Activated CD4-positive, alpha-beta T cell treated with anti-CD3 and anti-CD28 coated beads, Interleukin-10, Interleukin-2, amounts not matched to agents 100 ng/mL and 50 ng/mL, durations not matched to agents 16 hours and 8 hours (primary cell): ENCODE data around the gene KIAA0586.
"Not testable (repeated sequence)": the region's sequence is repeated elsewhere in the genome, so short reads cannot be mapped to it uniquely, and the experiment has no call there.

Experiments
- DNase-seq: peaks from one replicate; pipeline ENCODE4 v3.0.0-alpha.2; 2020

Gene KIAA0586

GRCh38 chr14:58465421-58465820 lies 37.9 kb downstream of the KIAA0586 start:
- no peak for DNase-seq

GRCh38 chr14:58466459-58466858 lies 38.9 kb downstream of the KIAA0586 start:
- DNase-seq: no peak

DNA sequence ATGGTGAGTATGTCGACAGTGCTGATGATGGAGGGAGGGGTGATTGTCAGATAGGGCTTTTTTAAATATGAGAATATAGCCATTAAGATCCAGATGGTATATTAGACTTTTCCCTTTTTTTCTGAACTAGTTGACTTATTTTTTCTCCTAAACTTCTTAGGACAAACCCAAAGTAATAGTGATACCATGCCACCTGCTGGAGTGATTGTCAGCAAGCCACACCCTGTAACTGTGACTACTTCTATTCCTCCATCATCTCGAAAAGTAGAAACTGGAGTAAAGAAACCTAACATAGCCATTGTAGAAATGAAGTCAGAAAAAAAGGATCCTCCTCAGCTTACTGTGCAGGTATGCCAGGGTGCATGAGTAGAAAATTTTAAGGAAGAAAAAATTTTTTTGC lies 40.1 kb downstream of the KIAA0586 start:
- no peak for DNase-seq

- no peak for DNase-seq
Measured at GRCh38 chr14:58469309-58469708, 41.8 kb downstream of the KIAA0586 start.

GRCh38 chr14:58476320-58476719 lies 48.8 kb downstream of the KIAA0586 start:
- no peak for DNase-seq

GRCh38 chr14:58477653-58478052 lies 50.1 kb downstream of the KIAA0586 start:
- DNase-seq: no peak

DNA sequence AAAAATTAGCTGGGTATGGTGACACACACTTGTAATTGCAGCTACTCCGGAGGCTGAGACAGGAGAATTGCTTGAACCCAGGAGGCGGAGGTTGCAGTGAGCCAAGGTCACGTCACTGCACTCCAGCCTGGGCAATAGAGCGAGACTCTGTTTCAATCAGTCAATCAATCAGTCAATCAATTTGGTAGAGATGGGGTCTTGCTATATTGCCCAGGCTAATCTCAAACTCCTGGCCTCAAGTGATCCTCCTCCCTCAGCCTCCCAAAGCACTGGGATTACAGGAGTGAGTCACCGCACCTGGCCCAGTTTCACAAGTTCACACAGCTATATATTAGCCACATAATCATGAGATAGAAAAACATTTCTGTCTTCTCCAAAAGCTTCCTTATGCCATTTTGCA lies 50.8 kb downstream of the KIAA0586 start:
- not testable (repeated sequence) for DNase-seq

- DNase-seq: no peak
Measured at GRCh38 chr14:58479975-58480374, 52.5 kb downstream of the KIAA0586 start.

GRCh38 chr14:58484176-58484575 lies 56.7 kb downstream of the KIAA0586 start:
- DNase-seq: no peak

- peak; percentile 61 for DNase-seq
Measured at GRCh38 chr14:58488550-58488949, 61.0 kb downstream of the KIAA0586 start.

- no peak for DNase-seq
Measured at GRCh38 chr14:58491593-58491992, 64.1 kb downstream of the KIAA0586 start.

DNA sequence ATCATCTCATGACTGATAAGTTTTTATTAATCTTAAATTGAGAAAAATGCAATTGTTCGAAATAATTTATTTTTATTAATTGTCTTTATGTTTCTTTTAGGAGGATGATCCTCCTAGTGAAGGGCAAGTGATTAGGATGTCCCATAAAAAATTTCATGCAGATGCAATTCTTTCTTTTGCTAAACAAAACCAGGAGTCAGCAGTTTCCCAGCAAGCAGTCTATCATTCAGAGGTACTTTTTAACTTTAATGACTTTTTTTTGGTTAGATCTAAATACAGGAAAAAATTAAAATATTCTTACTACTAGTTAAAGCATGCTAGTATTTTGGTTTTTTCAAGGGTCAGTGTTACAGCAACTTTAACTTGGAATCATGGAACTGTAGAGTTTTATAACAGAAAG lies 64.5 kb downstream of the KIAA0586 start:
- no peak for DNase-seq

DNA sequence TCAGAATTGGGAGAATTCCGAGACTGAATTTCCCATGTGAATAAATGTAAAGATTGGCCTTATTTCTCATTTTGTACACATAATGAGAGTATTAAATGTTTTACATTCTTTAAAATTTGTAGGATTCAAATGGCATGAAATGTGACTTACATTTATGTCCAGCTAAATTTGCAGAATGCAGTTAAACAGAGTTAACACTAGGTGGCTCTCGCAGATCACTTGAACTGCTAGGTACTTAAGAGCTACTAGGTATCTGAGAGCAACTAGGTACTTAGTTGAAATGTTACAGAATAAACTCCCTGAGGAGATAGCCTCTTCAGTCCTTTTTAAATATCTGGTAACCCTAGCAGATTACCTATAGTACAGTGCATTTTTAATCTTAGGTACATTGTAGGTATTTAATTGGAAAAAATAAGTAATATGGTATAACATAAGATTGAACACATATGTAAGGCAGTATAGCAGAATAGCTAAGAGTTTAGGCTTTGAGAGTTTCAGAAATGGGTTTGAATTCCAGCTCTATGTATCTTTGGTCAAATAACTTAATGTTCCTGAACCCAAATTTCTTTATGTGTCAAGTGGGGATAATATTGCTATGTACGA lies 73.8 kb downstream of the KIAA0586 start:
- peak; percentile 65 for DNase-seq

DNA sequence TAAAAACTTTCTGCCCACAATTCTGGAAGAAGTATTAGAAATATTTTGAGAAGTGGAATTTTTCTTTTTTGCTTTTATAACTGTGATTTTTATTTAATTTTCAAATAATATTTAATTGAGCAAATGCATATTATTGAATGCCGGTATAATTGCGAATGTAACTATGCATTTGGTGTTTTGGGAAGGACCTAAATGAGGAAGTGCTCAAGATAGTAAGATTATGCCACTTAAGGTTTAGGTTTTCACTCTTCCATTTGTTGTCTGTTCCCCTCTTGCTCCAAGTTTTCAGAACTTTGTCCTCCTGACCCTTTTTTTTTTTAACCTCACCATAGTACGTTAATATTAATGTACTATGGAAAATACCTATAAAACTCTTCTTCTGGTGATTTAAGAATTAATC lies 85.8 kb downstream of the KIAA0586 start:
- DNase-seq: no peak

DNA sequence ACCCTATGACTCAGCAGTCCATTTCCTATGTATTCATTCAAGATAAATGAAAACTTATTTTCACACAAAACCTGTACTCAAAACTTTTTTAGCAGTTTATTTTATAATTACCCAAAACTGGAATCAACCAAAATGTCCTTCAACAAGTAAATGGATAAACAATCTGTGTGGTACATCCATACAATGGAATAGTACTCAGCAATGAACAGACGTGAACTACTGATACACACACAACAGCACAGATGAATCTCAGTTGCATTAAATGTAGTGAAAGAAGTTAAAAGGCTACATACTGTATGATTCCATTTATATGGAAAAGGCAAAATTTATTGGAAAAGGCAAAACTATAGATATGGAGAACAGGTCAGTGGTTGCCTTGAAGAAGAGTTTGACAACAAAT lies 90.1 kb downstream of the KIAA0586 start:
- no peak for DNase-seq

DNA sequence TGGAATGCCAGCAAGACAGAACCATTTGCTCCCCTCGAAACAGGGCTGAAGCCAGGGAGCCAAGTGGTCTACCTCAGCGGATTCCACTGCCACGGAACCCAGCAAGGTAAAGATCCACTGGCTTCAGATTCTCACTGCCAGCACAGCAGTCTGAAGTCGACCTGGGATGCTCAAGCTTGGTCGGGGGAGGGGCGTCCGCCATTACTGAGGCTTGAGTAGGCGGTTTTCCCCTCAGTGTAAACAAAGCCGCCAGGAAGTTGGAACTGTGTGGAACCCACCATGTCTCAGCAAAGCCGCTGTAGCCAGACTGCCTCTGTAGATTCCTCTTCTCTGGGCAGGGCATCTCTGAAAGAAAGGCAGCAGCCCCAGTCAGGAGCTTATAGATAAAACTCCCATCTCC lies 98.2 kb downstream of the KIAA0586 start:
- DNase-seq: not testable (repeated sequence)

DNA sequence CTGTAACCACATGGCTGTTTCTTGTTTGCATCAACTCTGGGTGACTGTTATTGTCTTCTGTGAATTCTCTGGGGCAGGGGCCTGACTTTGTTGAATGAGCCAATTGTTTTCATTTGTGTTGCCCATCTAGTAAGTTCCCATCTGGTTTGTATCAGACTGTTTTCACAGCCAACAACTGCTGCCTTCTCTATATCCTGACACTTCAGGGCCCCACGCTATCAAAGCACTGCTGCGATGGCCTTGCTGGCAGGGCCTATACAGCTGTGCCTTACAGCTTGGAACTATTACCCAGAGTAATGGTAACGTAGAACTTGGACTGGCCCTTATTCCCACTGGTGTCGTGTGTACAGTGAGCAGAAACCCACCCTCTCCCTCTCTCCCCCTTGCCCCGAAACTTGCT lies 105.9 kb downstream of the KIAA0586 start:
- DNase-seq: no peak

DNA sequence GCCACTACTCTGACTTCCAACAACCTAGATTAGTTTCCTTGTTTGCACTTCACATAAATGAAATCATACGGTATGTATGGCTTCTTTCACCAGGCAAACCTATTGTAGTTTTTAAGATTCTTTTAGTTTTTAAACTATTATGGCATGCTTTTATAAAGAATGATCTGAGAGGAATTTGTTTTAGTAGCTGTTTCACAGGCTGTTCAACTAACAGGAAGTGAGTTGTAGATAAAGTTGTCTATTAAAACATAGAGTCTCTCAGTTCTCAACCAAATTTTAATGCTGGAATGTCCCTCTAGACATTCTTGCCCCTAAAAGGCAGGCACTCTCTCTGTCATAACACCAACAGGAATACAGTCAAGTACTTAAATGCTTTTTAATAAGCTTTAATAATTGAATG lies 107.5 kb downstream of the KIAA0586 start:
- DNase-seq: no peak

GRCh38 chr14:58537004-58537403 lies 109.5 kb downstream of the KIAA0586 start:
- DNase-seq: peak; percentile 5

- no peak for DNase-seq
Measured at GRCh38 chr14:58540749-58541632, 113.5 kb downstream of the KIAA0586 start.

DNA sequence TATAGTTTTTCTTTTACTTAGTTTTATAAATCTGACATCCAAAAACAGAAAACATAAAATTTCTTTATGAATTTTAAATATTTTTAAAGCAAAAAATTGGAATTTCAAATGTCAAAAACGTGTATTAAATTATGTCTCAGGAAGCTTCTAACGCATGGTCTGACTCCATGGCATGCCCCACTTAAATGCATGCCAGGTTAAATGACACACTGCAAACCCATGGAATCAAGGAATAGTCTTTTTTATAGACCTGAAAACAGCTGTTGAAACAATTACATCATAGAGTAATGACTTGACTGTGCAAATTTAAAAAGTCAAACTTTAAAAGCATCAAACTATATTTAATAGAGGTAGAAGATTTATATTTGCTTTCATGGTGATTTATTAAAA lies 114.1 kb downstream of the KIAA0586 start:
- DNase-seq: no peak

DNA sequence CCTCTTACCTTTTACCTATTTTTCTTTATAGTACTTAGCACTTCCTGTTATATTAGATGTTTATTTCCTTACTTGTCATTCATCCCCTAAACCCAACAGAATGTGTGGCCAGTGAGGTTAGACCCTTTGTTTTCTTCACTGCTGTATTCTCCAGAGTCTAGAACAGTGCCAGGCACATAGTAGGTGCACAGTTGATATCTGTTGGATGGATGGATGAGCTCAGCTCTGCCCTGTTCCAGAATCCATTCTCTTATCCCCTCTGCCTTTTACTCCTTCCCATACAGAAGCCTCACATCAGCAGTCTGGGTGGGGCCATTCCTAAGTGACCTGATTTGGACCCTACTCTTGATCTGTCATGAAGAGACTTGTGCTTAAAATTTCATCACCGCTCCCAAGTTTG lies 115.7 kb downstream of the KIAA0586 start:
- DNase-seq: no peak

DNA sequence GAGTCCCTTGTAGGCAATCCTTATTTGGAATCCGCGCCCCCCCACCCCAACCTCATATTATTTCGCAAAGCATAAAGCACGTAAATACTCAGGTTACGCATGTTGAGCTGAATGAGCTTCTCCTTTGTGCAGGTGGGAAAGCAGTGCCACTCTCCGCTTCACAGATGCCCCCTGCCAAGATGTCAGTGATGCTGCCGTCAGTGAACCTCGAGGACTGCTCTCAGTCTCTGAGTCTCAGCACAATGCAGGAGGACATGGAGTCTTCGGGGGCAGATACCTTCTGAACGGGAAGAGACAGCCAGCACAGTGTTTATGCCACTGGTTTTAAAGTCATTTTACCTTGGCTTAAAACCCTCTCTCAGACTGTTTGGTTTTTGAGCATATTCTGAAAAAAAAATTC lies 120.1 kb downstream of the KIAA0586 start:
- DNase-seq: no peak

GRCh38 chr14:58549105-58549757 lies 121.7 kb downstream of the KIAA0586 start:
- no peak for DNase-seq
